GM12872 (cell line): ENCODE measurements around the gene TTC23.

Experiments
- TF ChIP-seq, protein P1 (sequence below): IDR thresholded peaks from 3 replicates; pipeline ENCODE4 v1.5.1; 2011; ENCODE audit warnings: low read depth, mild to moderate bottlenecking, low read length, moderate library complexity; ENCODE audit not compliant: insufficient read depth

The TTC23 gene

DNA sequence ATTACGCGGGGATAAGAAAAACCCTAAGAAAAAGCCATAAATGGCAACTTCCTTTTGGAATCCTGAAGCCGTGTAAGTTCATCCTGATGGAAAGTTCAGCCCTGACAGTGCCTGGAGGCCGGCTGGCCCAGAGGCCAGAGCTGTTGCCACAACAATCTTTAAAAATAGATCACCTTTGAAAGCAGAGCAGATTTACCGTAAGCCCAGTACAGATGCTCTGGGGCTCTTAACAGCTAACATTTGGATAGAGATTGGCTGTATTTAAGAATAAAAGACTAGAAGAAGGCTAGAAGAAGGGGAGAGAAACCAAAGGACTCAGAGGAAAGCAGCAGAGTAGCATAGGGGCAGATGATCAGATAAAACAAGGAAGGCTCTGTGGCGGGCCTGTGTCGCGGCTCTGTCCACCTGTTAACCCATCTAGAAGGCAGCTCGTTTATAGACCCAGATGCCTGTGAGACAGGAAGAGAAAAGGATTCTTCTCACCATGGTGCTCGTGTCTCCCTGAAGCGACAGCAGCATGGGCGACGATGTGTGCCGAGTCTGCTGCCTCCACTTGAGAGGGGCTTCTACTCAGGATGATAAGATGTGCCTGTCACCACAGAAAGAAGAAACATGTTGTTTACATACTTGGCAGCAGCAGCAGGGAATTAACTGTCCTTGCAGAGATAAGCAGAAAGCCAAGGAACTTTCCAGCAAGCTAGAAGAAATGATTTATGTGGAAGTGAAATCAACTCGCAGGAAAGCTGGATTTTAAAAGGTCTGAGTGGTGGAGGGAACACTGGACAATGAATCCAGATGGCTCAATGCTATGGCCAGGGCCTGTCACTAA lies 74.6 kb downstream of the TTC23 start:
- TF ChIP-seq, protein P1, sequence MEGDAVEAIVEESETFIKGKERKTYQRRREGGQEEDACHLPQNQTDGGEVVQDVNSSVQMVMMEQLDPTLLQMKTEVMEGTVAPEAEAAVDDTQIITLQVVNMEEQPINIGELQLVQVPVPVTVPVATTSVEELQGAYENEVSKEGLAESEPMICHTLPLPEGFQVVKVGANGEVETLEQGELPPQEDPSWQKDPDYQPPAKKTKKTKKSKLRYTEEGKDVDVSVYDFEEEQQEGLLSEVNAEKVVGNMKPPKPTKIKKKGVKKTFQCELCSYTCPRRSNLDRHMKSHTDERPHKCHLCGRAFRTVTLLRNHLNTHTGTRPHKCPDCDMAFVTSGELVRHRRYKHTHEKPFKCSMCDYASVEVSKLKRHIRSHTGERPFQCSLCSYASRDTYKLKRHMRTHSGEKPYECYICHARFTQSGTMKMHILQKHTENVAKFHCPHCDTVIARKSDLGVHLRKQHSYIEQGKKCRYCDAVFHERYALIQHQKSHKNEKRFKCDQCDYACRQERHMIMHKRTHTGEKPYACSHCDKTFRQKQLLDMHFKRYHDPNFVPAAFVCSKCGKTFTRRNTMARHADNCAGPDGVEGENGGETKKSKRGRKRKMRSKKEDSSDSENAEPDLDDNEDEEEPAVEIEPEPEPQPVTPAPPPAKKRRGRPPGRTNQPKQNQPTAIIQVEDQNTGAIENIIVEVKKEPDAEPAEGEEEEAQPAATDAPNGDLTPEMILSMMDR, result no peak

DNA sequence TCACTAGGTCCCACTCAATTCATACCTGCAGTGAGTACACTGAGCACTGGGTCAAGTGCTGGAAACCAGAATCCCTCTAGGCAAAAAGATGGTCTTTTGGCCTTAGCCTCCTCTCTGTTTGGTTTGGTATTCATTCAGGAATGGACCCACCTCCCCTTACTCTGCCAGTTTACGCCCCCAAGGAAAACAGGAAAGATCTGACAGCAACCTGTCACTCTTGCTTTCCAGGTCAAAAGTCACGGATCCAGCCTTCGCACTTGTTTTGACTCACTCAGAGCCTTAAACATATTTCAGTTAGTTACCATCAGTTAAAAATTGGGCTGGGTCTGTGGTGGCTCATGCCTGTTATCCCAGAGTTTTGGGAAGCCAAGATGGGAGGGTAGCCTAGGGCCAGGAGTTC lies 76.4 kb downstream of the TTC23 start:
- TF ChIP-seq, protein P1, result no peak

DNA sequence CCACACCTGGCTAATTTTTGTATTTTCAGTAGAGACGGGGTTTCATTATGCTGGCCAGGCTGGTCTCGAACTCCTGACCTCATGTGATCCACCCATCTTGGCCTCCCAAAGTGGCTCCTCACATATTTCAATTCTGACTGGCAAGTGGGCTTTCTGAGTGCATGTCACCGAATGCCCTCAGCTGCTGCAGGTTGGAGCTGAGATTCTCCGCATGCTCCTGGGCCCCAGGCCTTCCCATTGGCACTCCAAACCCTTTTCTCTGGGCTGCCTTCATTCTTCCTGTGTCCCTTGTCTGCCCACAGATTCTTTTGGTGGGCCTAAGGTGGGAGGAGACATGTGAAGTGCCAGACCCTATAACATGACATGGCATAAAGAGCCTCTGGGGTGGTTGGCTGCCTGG lies 77.2 kb downstream of the TTC23 start:
- TF ChIP-seq, protein P1, result no peak

DNA sequence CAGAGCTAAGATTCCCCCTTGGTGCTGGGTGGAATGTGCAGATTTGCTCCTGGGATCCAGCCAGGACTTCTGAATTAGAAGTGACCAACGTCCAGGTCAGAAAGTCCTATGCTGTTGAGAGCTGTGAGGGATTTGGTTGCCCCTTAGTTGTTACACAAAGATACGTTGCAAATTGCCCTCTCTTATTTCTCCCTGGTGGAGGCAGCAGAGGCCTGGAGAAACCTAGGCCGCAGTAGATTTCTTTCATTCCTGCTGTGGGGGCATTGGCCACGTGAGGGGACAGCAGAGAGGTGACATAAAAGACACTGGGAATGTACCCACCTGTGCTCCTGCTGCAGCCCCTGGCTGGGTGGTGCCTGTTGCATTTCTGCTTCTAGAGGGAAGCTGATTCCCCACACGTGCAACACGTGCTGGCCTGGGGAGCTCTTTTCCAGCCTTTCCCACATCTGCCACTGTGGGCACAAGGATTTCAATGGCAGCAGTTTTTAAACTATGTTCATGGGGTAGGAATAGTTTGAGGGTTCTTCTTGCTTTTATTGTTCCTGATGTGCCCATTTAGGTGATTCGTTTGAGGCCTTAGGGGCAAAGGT lies 78.8 kb downstream of the TTC23 start:
- TF ChIP-seq, protein P1, result no peak

DNA sequence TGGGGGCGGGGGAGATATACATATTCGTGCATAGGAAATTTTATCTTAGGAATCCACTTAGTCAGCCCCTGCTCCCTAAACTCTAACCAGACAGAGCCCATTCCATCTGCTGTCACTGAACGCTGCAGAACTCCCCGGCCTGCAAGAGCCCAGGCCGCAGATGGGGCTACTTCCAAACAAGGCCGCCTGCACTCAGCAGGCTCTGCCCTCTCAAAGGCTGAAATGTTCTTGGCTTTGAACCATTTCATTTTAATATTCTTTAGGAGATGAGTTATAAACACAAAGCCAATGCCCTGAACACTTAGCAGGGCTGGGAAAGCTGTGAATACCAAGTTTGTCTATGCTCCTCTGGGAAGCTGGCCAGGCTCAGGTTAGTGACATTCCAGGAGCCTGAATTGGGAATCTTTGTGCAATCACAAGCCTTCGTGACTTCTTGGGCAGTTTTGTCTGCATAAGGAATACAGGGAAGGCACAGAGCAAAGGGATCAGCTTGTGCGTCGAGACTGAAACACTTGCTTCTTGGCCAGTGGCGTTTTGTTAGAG lies 79.5 kb downstream of the TTC23 start:
- TF ChIP-seq, protein P1, result no peak

DNA sequence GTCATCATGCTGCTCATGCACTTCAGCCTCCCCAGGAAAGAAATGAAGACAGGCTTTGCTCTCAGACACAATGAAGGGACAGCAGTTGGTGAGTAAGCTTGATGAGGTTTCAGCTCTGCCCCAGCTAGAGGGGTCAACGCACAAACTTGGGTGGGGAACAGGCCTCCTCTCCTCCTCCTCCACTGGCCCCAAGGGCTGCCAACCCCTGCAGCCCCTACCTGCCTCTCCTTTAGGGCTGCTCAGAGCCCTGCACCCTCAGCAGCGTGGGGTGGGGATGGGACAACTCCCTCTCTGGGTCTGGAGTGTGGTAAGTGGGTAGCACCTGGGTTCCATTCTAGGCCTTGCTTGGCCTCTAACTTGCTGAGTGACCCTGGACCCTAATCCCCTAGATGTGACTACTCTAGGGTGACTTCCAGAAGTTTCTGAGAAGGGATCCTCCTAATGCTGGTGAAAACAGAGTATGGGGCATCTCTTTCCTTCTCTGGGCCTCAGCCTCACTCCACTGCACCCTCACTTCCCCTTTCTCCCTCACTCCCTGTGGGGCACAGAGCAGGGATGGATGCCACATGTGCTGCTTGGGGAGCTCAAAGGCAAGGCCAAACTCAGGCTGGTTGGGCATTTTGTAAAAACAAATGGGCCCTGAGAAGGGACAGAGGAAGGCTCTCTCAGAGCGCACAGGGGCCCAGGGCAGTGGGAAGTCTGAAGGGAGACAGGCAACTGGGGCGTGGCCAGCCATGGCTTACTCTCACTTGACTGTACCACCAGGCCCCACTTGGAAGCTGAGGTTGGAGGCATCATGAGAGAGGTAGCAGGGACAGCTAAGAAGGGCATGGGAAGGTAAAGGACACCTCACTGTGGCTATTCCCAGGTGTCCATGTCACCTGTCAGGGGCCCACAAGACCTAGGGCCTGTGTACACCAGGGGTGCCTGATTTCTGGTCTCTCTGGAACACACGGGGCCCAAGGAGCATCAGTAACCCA lies 80.5 kb downstream of the TTC23 start:
- TF ChIP-seq, protein P1, result no peak
